Prostate gland (tissue), 2 donors: ENCODE data around the gene C1orf198. TPM values are rescaled to one million over a fixed set of nuclear protein-coding genes. Genes with fewer than 3 reads are reported as not detected.

Experiments
- DNase-seq: peaks from one replicate; pipeline ENCODE4 v3.0.0-alpha.2; 2019; ENCODE audit warnings: low spot score
- H3K27ac ChIP-seq, 2 donors: fragments of 200-600 bp; sonication (generic); 2 replicates each; pipeline ENCODE4 v1.5.1; 2017 to 2019
- H3K27me3 ChIP-seq: fragments of 200-600 bp; sonication (generic); replicated peaks from 2 replicates; pipeline ENCODE4 v1.5.1; 2019; ENCODE audit not compliant: insufficient read depth
- H3K36me3 ChIP-seq, 2 donors: fragments of 200-600 bp; sonication (generic); 1 replicate in 1 of 2; 2 replicates in 1 of 2; pipeline versions ENCODE4 v1.5.1 to v1.8.1; 2017 to 2019
- H3K4me1 ChIP-seq: fragments of 200-600 bp; sonication (generic); replicated peaks from 2 replicates; pipeline ENCODE4 v1.5.1; 2019
- H3K4me3 ChIP-seq, 2 donors: fragments of 200-600 bp; sonication (generic); 2 replicates each; pipeline ENCODE4 v1.5.1; 2017 to 2019
- H3K9me3 ChIP-seq: fragments of 200-600 bp; sonication (generic); 2 replicates; pipeline ENCODE4 v1.5.1; 2017
- POLR2A ChIP-seq: fragments of 450-650 bp; IDR thresholded peaks from one replicate; pipeline ENCODE4 v1.6.1; 2016; ENCODE audit warnings: antibody characterized with exemption, mild to moderate bottlenecking
- POLR2AphosphoS5 ChIP-seq: sonication (generic); formaldehyde crosslinking; IDR thresholded peaks from one replicate; pipeline ENCODE4 v1.6.1; 2017; ENCODE audit warnings: antibody characterized with exemption
- WGBS: methylation state at CpG from one replicate; pipeline ENCODE4 v1.1.5; 2018; 5-methylcytosine and 5-hydroxymethylcytosine counted together
- intact Hi-C: fragments of 100-400 bp; cut with DNase I; formaldehyde crosslinking; loops from one replicate; pipeline ENCODE4 v1.14.2; 2022
- total RNA-seq, 2 donors: library from RNA; depleted of rRNA; stranded (reverse); fragments of >200 nt; gene quantifications; one replicate each; pipeline ENCODE4 v1.1.0, GENCODE V29; 2016
- TF ChIP-seq, protein P1 (sequence below), 4 experiments: fragments of 200-600 bp in 2 of 4; fragments of 450-650 bp in 2 of 4; sonication (generic) in 2 of 4; IDR thresholded peaks; 1 replicate in 3 of 4; 2 replicates in 1 of 4; pipeline ENCODE4 v1.5.1; 2016 to 2019; ENCODE audit warnings: antibody characterized with exemption in 4 of 4, mild to moderate bottlenecking in 2 of 4, moderate library complexity in 2 of 4

The C1orf198 gene
- total RNA-seq, 2 donors from 2014 or later = 41.9 to 44.8 TPM

DNA sequence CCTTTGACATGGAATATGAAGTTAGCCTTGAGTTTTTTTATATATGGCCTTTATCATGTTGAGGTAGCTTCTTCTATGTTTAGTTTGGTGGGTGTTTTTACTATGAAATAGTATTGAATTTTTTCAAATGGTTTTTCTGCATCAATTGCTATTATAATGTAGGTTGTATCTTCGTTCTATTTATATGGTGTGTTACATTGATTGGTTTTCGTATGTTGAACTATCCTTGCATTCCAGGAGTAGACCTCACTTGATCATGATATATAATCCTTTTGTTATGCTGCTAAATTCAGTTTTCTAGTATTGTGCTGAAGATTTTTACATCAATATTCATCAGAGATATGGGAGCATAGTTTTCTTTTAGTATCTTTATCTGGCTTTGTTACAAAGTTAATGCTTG is 55.8 kb downstream of the C1orf198 start:
- no peaks in the 10 kb centered on the region for H3K9me3 ChIP-seq
- intact Hi-C loops = no loop called here
- no peaks in the 10 kb centered on the region for H3K4me1 ChIP-seq
- H3K36me3 ChIP-seq = no peaks in the 10 kb centered on the region
- TF ChIP-seq POLR2A (no peak), POLR2AphosphoS5 (no peak)
- TF ChIP-seq, protein P1, sequence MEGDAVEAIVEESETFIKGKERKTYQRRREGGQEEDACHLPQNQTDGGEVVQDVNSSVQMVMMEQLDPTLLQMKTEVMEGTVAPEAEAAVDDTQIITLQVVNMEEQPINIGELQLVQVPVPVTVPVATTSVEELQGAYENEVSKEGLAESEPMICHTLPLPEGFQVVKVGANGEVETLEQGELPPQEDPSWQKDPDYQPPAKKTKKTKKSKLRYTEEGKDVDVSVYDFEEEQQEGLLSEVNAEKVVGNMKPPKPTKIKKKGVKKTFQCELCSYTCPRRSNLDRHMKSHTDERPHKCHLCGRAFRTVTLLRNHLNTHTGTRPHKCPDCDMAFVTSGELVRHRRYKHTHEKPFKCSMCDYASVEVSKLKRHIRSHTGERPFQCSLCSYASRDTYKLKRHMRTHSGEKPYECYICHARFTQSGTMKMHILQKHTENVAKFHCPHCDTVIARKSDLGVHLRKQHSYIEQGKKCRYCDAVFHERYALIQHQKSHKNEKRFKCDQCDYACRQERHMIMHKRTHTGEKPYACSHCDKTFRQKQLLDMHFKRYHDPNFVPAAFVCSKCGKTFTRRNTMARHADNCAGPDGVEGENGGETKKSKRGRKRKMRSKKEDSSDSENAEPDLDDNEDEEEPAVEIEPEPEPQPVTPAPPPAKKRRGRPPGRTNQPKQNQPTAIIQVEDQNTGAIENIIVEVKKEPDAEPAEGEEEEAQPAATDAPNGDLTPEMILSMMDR (IDR thresholded peaks at IDR 0.05) = no peak
- H3K4me3 ChIP-seq = no peak overlapping the region
- 93% methylated on average over 2 of the region's 2 CpGs for WGBS
- H3K27ac ChIP-seq = no peak overlapping the region
- no peaks in the 10 kb centered on the region for H3K27me3 ChIP-seq
- no peak for DNase-seq

DNA sequence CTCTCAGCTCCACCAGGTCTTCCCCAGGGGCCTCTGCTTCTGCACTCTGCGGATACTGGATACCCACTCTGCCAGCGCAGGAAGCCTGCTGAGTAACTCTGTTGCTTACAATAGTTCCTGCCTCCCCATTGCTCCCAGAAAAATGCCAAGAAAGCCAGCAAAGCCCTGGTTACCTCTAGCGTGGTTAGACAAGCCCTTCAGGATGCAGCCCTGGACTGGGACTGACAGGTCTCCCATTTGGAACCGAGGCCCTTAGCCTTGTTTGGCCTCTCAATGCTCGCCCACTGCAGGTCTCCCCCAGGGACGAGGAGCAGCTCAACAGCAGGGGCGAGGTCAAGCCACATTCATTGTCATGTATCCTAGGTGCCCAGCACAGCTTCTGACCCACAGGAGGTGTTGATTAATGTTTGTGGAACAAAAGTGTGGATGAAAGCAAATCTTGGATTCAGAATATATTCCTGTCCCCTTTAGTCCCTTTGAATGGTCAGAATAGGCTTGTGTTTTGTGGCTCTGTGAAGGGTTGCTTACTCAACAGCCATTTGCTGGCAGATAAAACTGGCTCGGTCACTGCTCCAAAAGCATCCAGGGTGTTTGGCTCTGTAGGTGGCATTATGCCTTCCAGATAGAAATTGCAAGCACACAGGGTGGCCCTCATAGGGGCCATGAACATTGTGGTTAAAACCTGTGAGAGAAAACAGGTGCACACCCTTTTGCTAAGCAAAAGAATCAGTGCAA is 58.9 kb downstream of the C1orf198 start:
- no peak overlapping the region for H3K27ac ChIP-seq
- no peak overlapping the region for H3K4me3 ChIP-seq
- H3K9me3 ChIP-seq = no peaks in the 10 kb centered on the region
- intact Hi-C loops = no loop called here
- H3K4me1 ChIP-seq = no peaks in the 10 kb centered on the region
- DNase-seq = no peak
- TF ChIP-seq POLR2A (no peak), POLR2AphosphoS5 (no peak)
- TF ChIP-seq, protein P1 (IDR thresholded peaks at IDR 0.05) = no peak
- no peaks in the 10 kb centered on the region for H3K27me3 ChIP-seq
- 82% methylated on average over 8 of the region's 8 CpGs for WGBS
- H3K36me3 ChIP-seq = no peaks in the 10 kb centered on the region

DNA sequence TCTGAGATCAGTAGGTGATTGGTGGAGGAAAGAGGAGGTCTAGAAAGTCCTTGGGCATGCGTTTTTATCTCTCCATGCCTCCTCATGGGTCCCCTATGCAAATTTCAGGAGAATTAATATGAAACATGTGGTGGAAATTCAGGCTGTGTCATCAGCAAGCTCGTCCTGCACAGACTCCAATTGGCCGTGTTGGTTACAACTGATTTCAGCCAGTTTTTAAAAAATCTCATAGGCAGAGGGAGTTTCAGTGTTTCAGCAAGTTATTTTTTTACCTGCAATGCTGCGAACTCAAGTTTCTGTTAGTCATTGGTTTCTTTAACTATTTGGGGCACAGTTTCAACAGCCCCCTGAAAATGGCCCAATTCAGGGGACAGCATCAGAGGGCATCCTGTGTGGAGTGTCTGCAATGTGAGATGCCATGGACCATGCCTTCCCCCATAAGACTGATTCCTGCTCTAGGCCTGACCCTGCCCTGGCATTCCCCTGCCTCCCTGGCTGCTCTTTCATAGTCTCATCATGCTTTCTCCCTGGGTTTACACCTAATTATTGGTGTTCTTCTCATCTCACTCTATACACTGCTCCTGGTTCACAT is 59.9 kb downstream of the C1orf198 start:
- Histone ChIP-seq H3K27me3 (no peaks in the 10 kb centered on the region), H3K4me3 (no peak overlapping the region), H3K36me3 (no peaks in the 10 kb centered on the region), H3K9me3 (no peaks in the 10 kb centered on the region), H3K27ac (no peak overlapping the region), H3K4me1 (no peaks in the 10 kb centered on the region)
- DNase-seq = no peak
- intact Hi-C loops = no loop called here
- no peak for TF ChIP-seq POLR2AphosphoS5
- TF ChIP-seq, protein P1 (IDR thresholded peaks at IDR 0.05) = no peak
- TF ChIP-seq POLR2A = no peak
- 44% methylated on average over 4 of the region's 4 CpGs for WGBS

DNA sequence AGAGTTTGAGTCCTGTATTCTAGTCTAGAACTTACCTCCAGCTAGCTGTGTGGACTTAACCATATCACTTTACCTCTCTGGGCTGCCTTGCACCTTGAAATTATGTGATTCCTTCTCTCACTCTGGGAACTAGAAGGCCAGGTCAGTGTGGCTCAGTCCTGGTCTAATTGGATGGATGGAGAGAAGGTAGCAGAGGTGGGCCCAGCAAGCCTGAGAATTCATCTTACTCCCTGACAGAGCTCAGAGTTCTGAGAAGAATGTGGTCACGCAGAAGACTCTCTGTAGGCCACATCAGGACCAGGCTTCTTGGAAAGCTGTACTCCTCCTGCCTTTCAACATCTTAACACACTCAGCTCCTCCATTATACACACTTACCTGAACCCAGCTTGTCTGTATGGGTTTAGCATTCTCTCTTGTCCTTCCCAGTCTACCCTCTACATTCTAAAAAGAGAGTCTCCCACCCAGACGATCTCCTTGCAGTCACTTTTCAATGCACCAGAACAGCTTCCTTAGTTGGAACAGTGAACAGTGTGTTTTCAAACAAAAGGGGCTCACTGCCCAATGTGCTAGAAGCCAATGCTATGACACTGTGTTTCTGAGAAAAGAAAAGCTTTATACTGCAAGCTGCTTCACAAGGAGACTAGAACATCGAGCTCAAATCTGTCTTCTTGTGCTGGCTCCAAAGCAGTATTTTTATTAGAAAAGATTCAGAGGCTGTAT is 60.6 kb downstream of the C1orf198 start:
- intact Hi-C loops = no loop called here
- DNase-seq = no peak

More for the DNA sequence above, 60.6 kb downstream of the C1orf198 start:
- Histone ChIP-seq H3K36me3 (no peaks in the 10 kb centered on the region), H3K27ac (no peak overlapping the region), H3K4me3 (no peak overlapping the region), H3K27me3 (no peaks in the 10 kb centered on the region), H3K4me1 (no peaks in the 10 kb centered on the region), H3K9me3 (no peaks in the 10 kb centered on the region)
- TF ChIP-seq, protein P1 (IDR thresholded peaks at IDR 0.05) = no peak
- no peak for TF ChIP-seq POLR2AphosphoS5
- TF ChIP-seq POLR2A = no peak
- 42% methylated on average over 3 of the region's 3 CpGs for WGBS
